Mesenchymal stem cell (in vitro differentiated cells and primary cell): ENCODE measurements around the gene TMCO4.

Experiments
- DNase-seq: peaks from one replicate; pipeline ENCODE4 v3.0.0-alpha.2; 2013
- H2AFZ ChIP-seq: one replicate; pipeline ENCODE4 v1.6.1; 2013; ENCODE audit warnings: low read depth, mild to moderate bottlenecking, control low read depth, inconsistent platforms, low read length, moderate library complexity
- H2AK5ac ChIP-seq: 2 replicates; pipeline ENCODE4 v1.6.1; 2013; ENCODE audit warnings: low read length, moderate library complexity, mild to moderate bottlenecking, inconsistent platforms; ENCODE audit not compliant: severe bottlenecking
- H2BK120ac ChIP-seq: one replicate; pipeline ENCODE4 v1.6.1; 2013; ENCODE audit warnings: low read depth, mild to moderate bottlenecking, inconsistent platforms, low read length, moderate library complexity
- H2BK12ac ChIP-seq, 2 experiments: one replicate each; pipeline ENCODE4 v1.6.1; 2013; ENCODE audit warnings: inconsistent platforms in 2 of 2, low read length in 2 of 2, mild to moderate bottlenecking in 2 of 2, moderate library complexity in 2 of 2, control low read depth in 1 of 2
- H2BK15ac ChIP-seq: one replicate; pipeline ENCODE4 v1.6.1; 2013; ENCODE audit warnings: mild to moderate bottlenecking, low read depth, inconsistent platforms; ENCODE audit not compliant: poor library complexity, severe bottlenecking
- H2BK5ac ChIP-seq: 2 replicates; pipeline ENCODE4 v1.6.1; 2013; ENCODE audit warnings: low read depth, mild to moderate bottlenecking, low read length, control low read depth, inconsistent platforms; ENCODE audit not compliant: poor library complexity, severe bottlenecking
- H3K14ac ChIP-seq, 2 experiments: one replicate each; pipeline ENCODE4 v1.6.1; 2013; ENCODE audit warnings: inconsistent platforms in 2 of 2, low read length in 2 of 2, control low read depth in 1 of 2, mild to moderate bottlenecking in 1 of 2, moderate library complexity in 1 of 2
- H3K18ac ChIP-seq, 2 experiments: one replicate each; pipeline ENCODE4 v1.6.1; 2013; ENCODE audit warnings: inconsistent platforms in 2 of 2, low read length in 2 of 2, control low read depth in 1 of 2, low read depth in 1 of 2, mild to moderate bottlenecking in 1 of 2
- H3K23ac ChIP-seq, 2 experiments: one replicate each; pipeline ENCODE4 v1.6.1; 2013; ENCODE audit warnings: inconsistent platforms in 2 of 2, low read length in 2 of 2, mild to moderate bottlenecking in 2 of 2, moderate library complexity in 2 of 2, control low read depth in 1 of 2
- H3K27ac ChIP-seq: 2 replicates; pipeline ENCODE4 v1.5.1; 2013; ENCODE audit warnings: mild to moderate bottlenecking, moderate library complexity, low read length, control low read depth, inconsistent platforms; ENCODE audit not compliant: poor library complexity, severe bottlenecking
- H3K27me3 ChIP-seq, 2 experiments: 2 replicates each; pipeline versions ENCODE4 v1.6.1 to v1.7.0; 2013; ENCODE audit warnings: low read length in 2 of 2, mild to moderate bottlenecking in 2 of 2, moderate library complexity in 2 of 2, control low read depth in 1 of 2, inconsistent platforms in 1 of 2; ENCODE audit not compliant: control insufficient read depth in 1 of 2, insufficient read depth in 1 of 2
- H3K36me3 ChIP-seq, 2 experiments: 2 replicates each; pipeline versions ENCODE4 v1.6.1 to v1.7.0; 2013; ENCODE audit warnings: low read length in 2 of 2, control low read depth in 1 of 2, inconsistent platforms in 1 of 2, low read depth in 1 of 2, mild to moderate bottlenecking in 1 of 2; ENCODE audit not compliant: insufficient read depth in 2 of 2, control insufficient read depth in 1 of 2
- H3K4ac ChIP-seq, 2 experiments: one replicate each; pipeline ENCODE4 v1.6.1; 2013; ENCODE audit warnings: inconsistent platforms in 2 of 2, low read length in 2 of 2, mild to moderate bottlenecking in 2 of 2, moderate library complexity in 2 of 2, control low read depth in 1 of 2, low read depth in 1 of 2
- H3K4me1 ChIP-seq: 2 replicates; pipeline ENCODE4 v1.6.1; 2013; ENCODE audit warnings: low read depth, low read length, control low read depth; ENCODE audit not compliant: control insufficient read depth, insufficient read depth
- H3K4me2 ChIP-seq: 2 replicates; pipeline ENCODE4 v1.6.1; 2013; ENCODE audit warnings: low read length, mild to moderate bottlenecking, inconsistent platforms; ENCODE audit not compliant: poor library complexity, severe bottlenecking
- H3K4me3 ChIP-seq, 2 experiments: 2 replicates each; pipeline versions ENCODE4 v1.5.1 to v1.7.0; 2013; ENCODE audit warnings: low read length in 2 of 2, mild to moderate bottlenecking in 2 of 2, control low read depth in 1 of 2, low read depth in 1 of 2; ENCODE audit not compliant: insufficient read depth in 1 of 2
- H3K79me1 ChIP-seq: replicated peaks from 2 replicates; pipeline ENCODE4 v1.6.1; 2013; ENCODE audit warnings: mild to moderate bottlenecking, control low read depth, low read length, inconsistent platforms; ENCODE audit not compliant: poor library complexity, severe bottlenecking
- H3K9ac ChIP-seq: 2 replicates; pipeline ENCODE4 v1.7.0; 2013; ENCODE audit warnings: mild to moderate bottlenecking, low read length, moderate library complexity
- H3K9me3 ChIP-seq: 2 replicates; pipeline ENCODE4 v1.7.0; 2013; ENCODE audit warnings: mild to moderate bottlenecking, low read length; ENCODE audit not compliant: control insufficient read depth
- H4K8ac ChIP-seq: one replicate; pipeline ENCODE4 v1.6.1; 2013; ENCODE audit warnings: inconsistent platforms, mild to moderate bottlenecking, low read length, moderate library complexity
- H4K91ac ChIP-seq: one replicate; pipeline ENCODE4 v1.6.1; 2013; ENCODE audit warnings: mild to moderate bottlenecking, low read length, inconsistent platforms
- WGBS: methylation state at CpG from one replicate; pipeline ENCODE4 v1.1.7; 2013; ENCODE audit warnings: mixed read lengths; 5-methylcytosine and 5-hydroxymethylcytosine counted together

TMCO4 gene

GRCh38 chr1:19800076-19800804, 524 bp upstream of the TMCO4 start:
- peak overlapping the region; percentile 74 for H2BK15ac ChIP-seq
- peak overlapping the region in 1 of 2 experiments; percentile 92 for H2BK12ac ChIP-seq
- 21% methylated on average over 33 of the region's 33 CpGs for WGBS
- peak overlapping the region; percentile 11 for H2BK120ac ChIP-seq
- peak overlapping the region; percentile 62 for H2AFZ ChIP-seq
- no peak overlapping the region for H2AK5ac ChIP-seq
- H3K9ac ChIP-seq, result peak overlapping the region; percentile 88
- peak overlapping the region; percentile 84 for H2BK5ac ChIP-seq
- H3K27ac ChIP-seq, result peak overlapping the region; percentile 73
- peak overlapping the region; percentile 71 for H4K8ac ChIP-seq
- peak overlapping the region in 1 of 2 experiments; percentile 9 for H3K23ac ChIP-seq
- H3K4me2 ChIP-seq, result peak overlapping the region; percentile 78
- no peaks in the 10 kb centered on the region for H3K9me3 ChIP-seq
- H3K27me3 ChIP-seq, result no peaks in the 10 kb centered on the region
- H3K4me3 ChIP-seq, result peak overlapping the region; percentile 67 to 82
- peaks cover 8% of the 10 kb centered on the region for H3K79me1 ChIP-seq
- DNase-seq, result peak; percentile 92
- H3K4ac ChIP-seq, result peak overlapping the region; percentile 29 to 81
- H3K4me1 ChIP-seq, result peaks cover 23% of the 10 kb centered on the region
- H3K14ac ChIP-seq, result peak overlapping the region in 1 of 2 experiments; percentile 72
- H3K36me3 ChIP-seq, result peaks cover 0 to 11% of the 10 kb centered on the region in 2 experiments
- H4K91ac ChIP-seq, result peak overlapping the region; percentile 74
- peak overlapping the region; percentile 71 to 95 for H3K18ac ChIP-seq

GRCh38 chr1:19798486-19799229, 1.1 kb downstream of the TMCO4 start:
- Histone ChIP-seq H4K91ac (peak overlapping the region; percentile 56), H2BK5ac (no peak overlapping the region), H3K36me3 (peaks cover 0 to 15% of the 10 kb centered on the region in 2 experiments), H3K18ac (peak overlapping the region in 1 of 2 experiments; percentile 84), H3K79me1 (peaks cover 16% of the 10 kb centered on the region), H2AK5ac (peak overlapping the region; percentile 60), H3K4me3 (peak overlapping the region in 1 of 2 experiments; percentile 82), H3K9me3 (no peaks in the 10 kb centered on the region), H3K27me3 (no peaks in the 10 kb centered on the region), H3K23ac (no peak overlapping the region), H3K9ac (peak overlapping the region; percentile 88), H4K8ac (peak overlapping the region; percentile 71), H3K4me1 (peaks cover 22% of the 10 kb centered on the region), H2AFZ (no peak overlapping the region), H2BK12ac (no peak overlapping the region), H2BK120ac (peak overlapping the region; percentile 95), H3K4me2 (peak overlapping the region; percentile 78), H3K14ac (no peak overlapping the region), H3K4ac (peak overlapping the region; percentile 47 to 81), H2BK15ac (peak overlapping the region; percentile 84), H3K27ac (no peak overlapping the region)
- DNase-seq, result no peak
- 92% methylated on average over 6 of the region's 6 CpGs for WGBS

DNA sequence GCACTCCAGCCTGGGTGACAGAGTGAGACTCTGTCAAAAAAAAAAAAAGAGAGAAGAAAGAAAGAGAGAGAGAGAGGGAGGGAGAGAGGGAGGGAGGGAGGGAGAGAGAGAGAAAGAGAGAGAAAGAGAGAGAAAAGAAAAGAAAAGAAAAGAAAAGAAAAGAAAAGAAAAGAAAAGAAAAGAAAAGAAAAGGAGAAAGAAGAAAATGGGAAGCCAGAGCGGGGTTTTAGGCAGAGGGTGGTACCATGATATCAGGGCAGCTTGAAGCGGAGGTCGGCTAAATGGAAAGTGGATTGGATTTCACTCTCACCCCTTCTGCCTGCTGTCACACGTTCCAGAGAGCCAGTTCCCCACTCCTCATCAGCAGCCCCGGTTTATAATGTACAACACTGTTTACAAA, 1.9 kb downstream of the TMCO4 start:
- Histone ChIP-seq H3K9me3 (no peaks in the 10 kb centered on the region), H3K14ac (no peak overlapping the region), H3K4ac (no peak overlapping the region), H3K79me1 (peaks cover 19% of the 10 kb centered on the region), H2BK12ac (no peak overlapping the region), H4K91ac (no peak overlapping the region), H3K4me2 (no peak overlapping the region), H3K36me3 (peaks cover 0 to 20% of the 10 kb centered on the region in 2 experiments), H2AFZ (no peak overlapping the region), H3K9ac (no peak overlapping the region), H3K23ac (no peak overlapping the region), H2BK120ac (no peak overlapping the region), H3K27ac (no peak overlapping the region), H2BK5ac (no peak overlapping the region), H4K8ac (peak overlapping the region; percentile 12), H3K27me3 (no peaks in the 10 kb centered on the region), H3K18ac (peak overlapping the region in 1 of 2 experiments; percentile 3), H2BK15ac (peak overlapping the region; percentile 12), H2AK5ac (no peak overlapping the region), H3K4me3 (no peak overlapping the region), H3K4me1 (peaks cover 25% of the 10 kb centered on the region)
- no peak for DNase-seq
- 94% methylated on average over 4 of the region's 5 CpGs for WGBS

GRCh38 chr1:19794583-19794982, 5.1 kb downstream of the TMCO4 start:
- Histone ChIP-seq H2BK120ac (no peak overlapping the region), H3K9ac (no peak overlapping the region), H3K36me3 (peaks cover 6 to 31% of the 10 kb centered on the region in 2 experiments), H2AFZ (no peak overlapping the region), H2BK12ac (no peak overlapping the region), H3K23ac (no peak overlapping the region), H3K79me1 (peaks cover 26% of the 10 kb centered on the region), H3K4me2 (no peak overlapping the region), H3K18ac (no peak overlapping the region), H4K91ac (no peak overlapping the region), H3K4me1 (peaks cover 14% of the 10 kb centered on the region), H2AK5ac (no peak overlapping the region), H2BK15ac (no peak overlapping the region), H3K27me3 (no peaks in the 10 kb centered on the region), H3K27ac (no peak overlapping the region), H3K4me3 (no peak overlapping the region), H3K9me3 (no peaks in the 10 kb centered on the region), H4K8ac (no peak overlapping the region), H3K14ac (no peak overlapping the region), H3K4ac (no peak overlapping the region), H2BK5ac (no peak overlapping the region)
- no peak for DNase-seq
- 88% methylated on average over 3 of the region's 4 CpGs for WGBS
